ENCODE results near the gene ZNF117.
A peak's percentile ranks its signal among the peaks of the same experiment; 100 is the strongest.
"Not testable (repeated sequence)": the region's sequence is repeated elsewhere in the genome, so short reads cannot be mapped to it uniquely, and the experiment has no call there.

Gene ZNF117

GRCh38 chr7:65007036-65007435 is 16.2 kb upstream of the ZNF117 start:
- Histone ChIP-seq H3K36me3 (ENCODE audit: control insufficient read depth, insufficient read depth, low read length, severe bottlenecking) (peaks cover 15% of the 10 kb centered on the region), H3K4me1 (ENCODE audit: control insufficient read depth, insufficient read depth, low read length) (peaks cover 16% of the 10 kb centered on the region), H3K4me3 (ENCODE audit: low read length) (peak overlapping the region; percentile 98), H3K9ac (ENCODE audit: low read length) (peak overlapping the region; percentile 99)
- not testable (repeated sequence) for DNase-seq (ENCODE audit: low read depth); H3K27me3 ChIP-seq (replicated peaks; ENCODE audit: control insufficient read depth, insufficient read depth, low read length); H3K9me3 ChIP-seq (ENCODE audit: control insufficient read depth, low read length)

GRCh38 chr7:65006094-65006992 is 15.5 kb upstream of the ZNF117 start, which contains the start of gene ERV3-1:
Gene ERV3-1, minus strand, starts transcription at chr7:65006687. Its CDS starts 13,661 bp downstream, at chr7:64993026.
- Histone ChIP-seq H3K9me3 (ENCODE audit: control insufficient read depth, low read length) (no peaks in the 10 kb centered on the region), H3K27me3 (replicated peaks; ENCODE audit: control insufficient read depth, insufficient read depth, low read length) (no peaks in the 10 kb centered on the region), H3K9ac (ENCODE audit: low read length) (peak within 1 kb of the TSS; percentile 99), H3K4me3 (ENCODE audit: low read length) (peak within 1 kb of the TSS; percentile 98), H3K36me3 (ENCODE audit: control insufficient read depth, insufficient read depth, low read length, severe bottlenecking) (peaks cover 22% of the 10 kb centered on the region), H3K4me1 (ENCODE audit: control insufficient read depth, insufficient read depth, low read length) (peaks cover 23% of the 10 kb centered on the region)
- DNase-seq (ENCODE audit: low read depth): peak; percentile 98

- H3K9me3 ChIP-seq (ENCODE audit: control insufficient read depth, low read length): no peaks in the 10 kb centered on the region
- H3K9ac ChIP-seq (ENCODE audit: low read length): peak overlapping the region; percentile 99
- no peak for DNase-seq (ENCODE audit: low read depth)
- H3K36me3 ChIP-seq (ENCODE audit: control insufficient read depth, insufficient read depth, low read length, severe bottlenecking): peaks cover 32% of the 10 kb centered on the region
- peaks cover 38% of the 10 kb centered on the region for H3K4me1 ChIP-seq (ENCODE audit: control insufficient read depth, insufficient read depth, low read length)
- no peaks in the 10 kb centered on the region for H3K27me3 ChIP-seq (replicated peaks; ENCODE audit: control insufficient read depth, insufficient read depth, low read length)
- peak overlapping the region; percentile 98 for H3K4me3 ChIP-seq (ENCODE audit: low read length)
These were observed 13.7 kb upstream of the ZNF117 start for GRCh38 chr7:65004575-65004974.

- Histone ChIP-seq H3K4me1 (ENCODE audit: control insufficient read depth, insufficient read depth, low read length) (peaks cover 51% of the 10 kb centered on the region), H3K4me3 (ENCODE audit: low read length) (peak overlapping the region; percentile 98), H3K36me3 (ENCODE audit: control insufficient read depth, insufficient read depth, low read length, severe bottlenecking) (peaks cover 43% of the 10 kb centered on the region), H3K9me3 (ENCODE audit: control insufficient read depth, low read length) (peaks cover 4% of the 10 kb centered on the region), H3K9ac (ENCODE audit: low read length) (peak overlapping the region; percentile 99), H3K27me3 (replicated peaks; ENCODE audit: control insufficient read depth, insufficient read depth, low read length) (no peaks in the 10 kb centered on the region)
- no peak for DNase-seq (ENCODE audit: low read depth)
These were observed 12.2 kb upstream of the ZNF117 start for GRCh38 chr7:65002972-65003585.

GRCh38 chr7:65001291-65001814 is 10.5 kb upstream of the ZNF117 start:
- no peak for DNase-seq (ENCODE audit: low read depth)
- H3K27me3 ChIP-seq (replicated peaks; ENCODE audit: control insufficient read depth, insufficient read depth, low read length): no peaks in the 10 kb centered on the region
- H3K9me3 ChIP-seq (ENCODE audit: control insufficient read depth, low read length): peaks cover 4% of the 10 kb centered on the region
- peak overlapping the region; percentile 99 for H3K9ac ChIP-seq (ENCODE audit: low read length)
- H3K4me3 ChIP-seq (ENCODE audit: low read length): peak overlapping the region; percentile 98
- peaks cover 55% of the 10 kb centered on the region for H3K36me3 ChIP-seq (ENCODE audit: control insufficient read depth, insufficient read depth, low read length, severe bottlenecking)
- H3K4me1 ChIP-seq (ENCODE audit: control insufficient read depth, insufficient read depth, low read length): peaks cover 63% of the 10 kb centered on the region

- H3K27me3 ChIP-seq (replicated peaks; ENCODE audit: control insufficient read depth, insufficient read depth, low read length): no peaks in the 10 kb centered on the region
- peak overlapping the region; percentile 64 for H3K4me3 ChIP-seq (ENCODE audit: low read length)
- peak; percentile 42 for DNase-seq (ENCODE audit: low read depth)
- H3K9ac ChIP-seq (ENCODE audit: low read length): peak overlapping the region; percentile 74
- H3K9me3 ChIP-seq (ENCODE audit: control insufficient read depth, low read length): peaks cover 4% of the 10 kb centered on the region
- peaks cover 52% of the 10 kb centered on the region for H3K36me3 ChIP-seq (ENCODE audit: control insufficient read depth, insufficient read depth, low read length, severe bottlenecking)
- H3K4me1 ChIP-seq (ENCODE audit: control insufficient read depth, insufficient read depth, low read length): peaks cover 64% of the 10 kb centered on the region
These were observed 8.5 kb upstream of the ZNF117 start for GRCh38 chr7:64999165-65000004.

GRCh38 chr7:64998865-64999164 is 8.0 kb upstream of the ZNF117 start:
- Histone ChIP-seq H3K36me3 (ENCODE audit: control insufficient read depth, insufficient read depth, low read length, severe bottlenecking) (peaks cover 52% of the 10 kb centered on the region), H3K27me3 (replicated peaks; ENCODE audit: control insufficient read depth, insufficient read depth, low read length) (no peaks in the 10 kb centered on the region), H3K4me3 (ENCODE audit: low read length) (peak overlapping the region; percentile 64), H3K9ac (ENCODE audit: low read length) (peak overlapping the region; percentile 53), H3K4me1 (ENCODE audit: control insufficient read depth, insufficient read depth, low read length) (peaks cover 64% of the 10 kb centered on the region), H3K9me3 (ENCODE audit: control insufficient read depth, low read length) (peaks cover 4% of the 10 kb centered on the region)
- no peak for DNase-seq (ENCODE audit: low read depth)

GRCh38 chr7:64997927-64998391 is 7.1 kb upstream of the ZNF117 start:
- peak overlapping the region; percentile 62 for H3K9ac ChIP-seq (ENCODE audit: low read length)
- peaks cover 61% of the 10 kb centered on the region for H3K4me1 ChIP-seq (ENCODE audit: control insufficient read depth, insufficient read depth, low read length)
- H3K9me3 ChIP-seq (ENCODE audit: control insufficient read depth, low read length): peaks cover 4% of the 10 kb centered on the region
- peak; percentile 45 for DNase-seq (ENCODE audit: low read depth)
- H3K36me3 ChIP-seq (ENCODE audit: control insufficient read depth, insufficient read depth, low read length, severe bottlenecking): peaks cover 53% of the 10 kb centered on the region
- H3K4me3 ChIP-seq (ENCODE audit: low read length): no peak overlapping the region
- H3K27me3 ChIP-seq (replicated peaks; ENCODE audit: control insufficient read depth, insufficient read depth, low read length): no peaks in the 10 kb centered on the region

GRCh38 chr7:64997164-64997908 is 6.5 kb upstream of the ZNF117 start:
- Histone ChIP-seq H3K27me3 (replicated peaks; ENCODE audit: control insufficient read depth, insufficient read depth, low read length) (no peaks in the 10 kb centered on the region), H3K4me1 (ENCODE audit: control insufficient read depth, insufficient read depth, low read length) (peaks cover 55% of the 10 kb centered on the region), H3K9ac (ENCODE audit: low read length) (peak overlapping the region; percentile 62), H3K4me3 (ENCODE audit: low read length) (no peak overlapping the region), H3K36me3 (ENCODE audit: control insufficient read depth, insufficient read depth, low read length, severe bottlenecking) (peaks cover 60% of the 10 kb centered on the region), H3K9me3 (ENCODE audit: control insufficient read depth, low read length) (peaks cover 4% of the 10 kb centered on the region)
- no peak for DNase-seq (ENCODE audit: low read depth)

GRCh38 chr7:64996305-64996704 is 5.5 kb upstream of the ZNF117 start:
- no peak for DNase-seq (ENCODE audit: low read depth)
- peaks cover 45% of the 10 kb centered on the region for H3K4me1 ChIP-seq (ENCODE audit: control insufficient read depth, insufficient read depth, low read length)
- H3K9me3 ChIP-seq (ENCODE audit: control insufficient read depth, low read length): peaks cover 4% of the 10 kb centered on the region
- H3K9ac ChIP-seq (ENCODE audit: low read length): no peak overlapping the region
- no peaks in the 10 kb centered on the region for H3K27me3 ChIP-seq (replicated peaks; ENCODE audit: control insufficient read depth, insufficient read depth, low read length)
- H3K36me3 ChIP-seq (ENCODE audit: control insufficient read depth, insufficient read depth, low read length, severe bottlenecking): peaks cover 60% of the 10 kb centered on the region
- H3K4me3 ChIP-seq (ENCODE audit: low read length): no peak overlapping the region
